Measurements from ENCODE around the gene ARHGAP42.

Gene ARHGAP42

DNA sequence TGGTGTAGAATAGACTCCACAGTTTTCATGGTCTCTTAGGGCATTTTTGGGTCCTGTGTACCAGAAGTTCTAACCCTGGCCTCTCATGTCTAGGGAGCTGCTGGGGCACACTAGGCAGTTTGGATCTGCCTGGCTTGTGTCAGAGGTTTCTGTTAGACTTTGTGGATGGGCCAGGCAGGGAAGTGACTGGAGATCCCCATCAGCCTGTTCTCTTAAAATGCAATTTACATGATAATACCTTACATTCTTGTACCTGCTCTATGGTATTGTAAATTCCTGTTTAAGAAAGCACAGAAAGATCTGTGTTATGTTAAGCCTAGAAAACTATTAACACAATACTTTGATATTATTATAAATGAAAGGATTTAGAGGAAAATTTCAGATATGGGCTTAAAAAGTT is 104.0 kb downstream of the ARHGAP42 start:
- in situ Hi-C loops (cut with HindIII; ENCODE audit: low sequenced_read_pairs): no loop called here

DNA sequence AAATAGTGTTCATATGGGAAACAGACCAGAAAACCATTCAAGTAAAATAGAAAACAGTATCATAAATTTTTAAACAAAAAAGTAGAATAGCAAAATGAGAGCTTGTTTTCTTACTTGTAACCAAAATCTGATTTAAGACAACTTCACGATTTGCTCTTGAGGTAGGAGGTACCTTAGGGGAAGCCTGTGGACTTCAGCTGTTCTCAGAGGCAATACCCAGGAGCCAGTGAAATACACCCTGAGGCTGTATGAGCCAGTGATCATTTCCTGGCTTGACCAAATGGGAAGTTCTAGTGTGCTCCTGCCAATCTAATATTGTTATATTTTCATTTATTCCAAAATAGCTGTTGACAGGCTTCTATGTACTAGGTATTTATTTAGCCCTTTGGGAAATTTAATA is 104.8 kb downstream of the ARHGAP42 start:
- in situ Hi-C loops (cut with HindIII; ENCODE audit: low sequenced_read_pairs): no loop called here

DNA sequence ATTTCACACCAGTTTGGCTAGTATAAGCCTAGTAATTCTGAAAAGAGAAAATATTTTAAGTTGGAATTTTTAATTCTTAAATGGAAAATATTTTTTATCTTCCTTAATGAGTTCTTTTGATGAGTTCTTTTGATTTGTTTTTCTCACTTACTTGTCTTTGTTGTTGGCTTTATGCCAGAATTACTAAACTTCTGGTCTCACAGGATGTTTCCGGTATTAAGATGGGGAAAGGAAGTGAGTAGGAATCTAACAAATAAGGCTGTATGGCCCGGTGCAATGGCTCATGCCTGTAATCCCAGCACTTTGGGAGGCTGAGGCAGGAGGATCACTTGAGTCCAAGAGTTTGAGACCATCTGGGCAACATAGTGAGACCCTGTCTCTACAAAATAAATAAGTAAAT is 106.4 kb downstream of the ARHGAP42 start:
- in situ Hi-C loops (cut with HindIII; ENCODE audit: low sequenced_read_pairs): no loop called here

DNA sequence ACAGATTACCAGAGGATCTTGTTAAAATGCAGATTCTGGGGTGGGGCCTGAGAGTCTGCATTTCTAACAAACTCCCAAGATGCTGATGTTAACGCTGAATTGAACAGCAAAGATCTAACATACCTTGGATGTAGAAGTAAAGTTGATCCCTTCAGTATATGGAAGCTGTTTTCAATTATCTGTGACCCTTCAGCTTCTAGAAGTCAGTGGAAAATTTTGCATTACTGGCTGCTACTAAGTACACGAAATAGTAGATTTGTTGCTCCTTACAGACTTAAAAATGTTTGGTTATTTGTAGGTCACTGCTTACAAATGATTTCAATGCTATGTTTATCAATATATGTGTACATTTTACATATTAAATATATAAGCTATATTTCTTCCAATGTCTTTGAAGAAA is 107.4 kb downstream of the ARHGAP42 start:
- in situ Hi-C loops (cut with HindIII; ENCODE audit: low sequenced_read_pairs): no loop called here

DNA sequence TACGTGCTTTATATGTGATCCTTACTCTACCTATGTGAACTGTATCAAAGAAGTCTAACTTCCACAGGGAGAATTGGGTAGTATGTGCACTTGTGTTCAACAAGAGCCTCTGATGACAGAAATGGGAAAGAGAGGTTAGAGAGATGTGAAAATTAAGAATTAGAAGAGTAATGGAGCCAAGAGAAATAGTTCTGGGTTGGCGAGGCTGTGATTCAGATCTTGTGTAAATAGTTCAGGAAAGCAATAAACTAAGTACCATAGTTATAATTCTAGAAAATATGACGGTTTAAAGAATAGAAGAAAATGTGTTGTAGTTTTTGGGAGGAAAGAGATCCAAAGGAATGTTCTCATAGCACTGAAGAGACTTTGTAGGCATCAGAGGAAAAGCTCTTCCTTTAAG is 112.4 kb downstream of the ARHGAP42 start:
- in situ Hi-C loops (cut with HindIII; ENCODE audit: low sequenced_read_pairs): no loop called here

DNA sequence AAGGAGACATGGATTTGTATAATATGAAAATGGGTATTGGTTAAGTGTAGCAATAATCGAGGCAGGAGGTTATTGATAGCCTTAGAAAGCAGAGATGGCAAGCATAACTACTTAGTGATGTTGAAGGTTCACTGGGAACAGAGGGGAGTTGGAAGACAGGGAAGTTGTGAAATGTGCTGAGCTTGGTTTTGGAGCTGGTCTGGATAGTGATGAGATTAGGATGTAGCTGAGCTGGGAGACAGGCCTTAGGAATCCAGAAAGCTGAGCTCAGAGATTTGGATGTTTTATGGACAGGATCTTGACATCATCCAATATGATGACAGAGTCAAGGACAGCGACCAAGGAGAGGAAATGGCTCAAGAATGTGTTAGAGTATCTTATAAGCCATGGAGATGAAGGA is 113.1 kb downstream of the ARHGAP42 start:
- in situ Hi-C loops (cut with HindIII; ENCODE audit: low sequenced_read_pairs): no loop called here

DNA sequence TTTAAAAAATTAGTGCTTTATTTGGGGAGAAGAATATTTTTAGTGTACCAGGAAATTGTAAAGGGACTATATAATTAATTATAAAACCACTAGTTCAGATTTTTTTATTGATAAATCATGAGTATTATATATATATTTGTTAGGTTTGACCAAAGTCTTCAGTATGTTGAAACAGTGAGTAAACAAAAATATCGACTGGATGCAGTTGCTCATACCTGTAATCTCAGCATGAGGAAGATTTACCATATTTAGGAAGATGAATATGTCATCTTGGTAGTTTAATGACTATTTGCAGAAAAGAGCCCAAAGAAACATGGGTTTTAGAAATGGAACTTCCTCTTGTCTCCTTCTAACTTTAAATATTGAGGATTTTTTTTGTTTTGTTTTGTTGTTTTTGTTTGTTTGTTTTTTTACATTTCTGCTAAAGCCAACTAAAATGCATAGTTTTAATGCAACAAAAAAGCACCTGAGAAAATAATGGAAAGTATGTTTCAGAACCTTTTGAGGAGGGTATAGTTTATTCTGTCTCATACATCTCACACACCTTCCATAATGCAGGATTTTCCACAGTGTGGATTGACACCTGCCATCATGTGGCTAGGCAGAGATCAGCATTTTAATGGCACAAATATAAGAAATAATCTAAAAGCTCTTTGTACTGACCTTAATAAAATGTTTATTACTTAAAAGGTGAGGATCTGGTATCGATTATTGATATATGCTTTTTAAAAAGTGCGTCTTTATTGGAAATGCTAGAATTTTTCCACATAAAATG is 114.3 kb downstream of the ARHGAP42 start:
- in situ Hi-C loops (cut with HindIII; ENCODE audit: low sequenced_read_pairs): no loop called here

DNA sequence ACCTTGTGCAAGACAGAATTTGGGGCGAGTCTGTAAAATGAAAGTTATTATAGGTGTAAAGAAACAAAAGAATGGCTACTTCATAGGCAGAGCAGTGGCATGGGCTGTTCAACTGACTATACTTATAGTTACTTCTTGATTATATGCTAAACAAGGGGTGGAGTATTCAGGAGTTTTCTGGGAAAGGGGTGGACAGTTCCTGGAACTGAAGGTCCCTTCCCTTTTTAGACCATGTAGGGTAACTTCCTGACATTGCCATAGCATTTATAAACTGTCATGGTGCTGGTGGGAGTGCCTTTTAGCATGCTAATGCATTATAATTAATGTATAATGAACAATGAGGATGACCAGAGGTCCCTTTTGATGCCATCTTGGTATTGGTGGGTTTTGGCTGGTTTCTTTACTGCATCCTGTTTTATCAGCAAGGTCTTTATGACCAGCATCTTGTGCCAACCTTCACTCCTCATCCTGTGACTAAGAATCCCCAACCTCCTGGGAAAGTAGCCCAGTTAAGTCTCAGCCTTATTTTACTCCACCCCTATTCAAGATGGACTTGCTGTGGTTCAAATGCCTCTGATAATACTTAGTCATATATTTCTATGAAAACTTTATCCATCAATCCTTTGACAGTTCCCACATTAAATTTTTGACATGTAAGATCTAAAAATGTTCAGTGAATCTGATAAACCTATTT is 118.6 kb downstream of the ARHGAP42 start:
- in situ Hi-C loops (cut with HindIII; ENCODE audit: low sequenced_read_pairs): no loop called here

DNA sequence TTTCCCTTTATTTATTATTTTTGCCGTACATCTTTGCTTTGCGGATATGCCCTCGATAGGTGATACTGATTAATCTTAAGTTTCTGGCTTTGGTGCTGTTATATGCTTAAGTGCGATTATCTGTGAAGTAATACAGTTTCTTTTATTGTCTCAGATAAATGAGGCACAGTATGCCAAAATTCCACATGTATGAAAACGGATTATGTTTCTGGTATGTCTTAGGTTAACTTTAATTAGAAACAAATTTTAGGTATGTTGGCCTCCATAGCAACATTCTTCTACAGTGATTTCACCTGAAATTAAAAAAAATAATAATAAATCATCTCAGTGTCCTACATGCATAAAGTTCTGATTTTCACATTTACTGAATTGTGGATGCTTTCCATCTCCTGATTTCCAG is 119.2 kb downstream of the ARHGAP42 start:
- in situ Hi-C loops (cut with HindIII; ENCODE audit: low sequenced_read_pairs): no loop called here

DNA sequence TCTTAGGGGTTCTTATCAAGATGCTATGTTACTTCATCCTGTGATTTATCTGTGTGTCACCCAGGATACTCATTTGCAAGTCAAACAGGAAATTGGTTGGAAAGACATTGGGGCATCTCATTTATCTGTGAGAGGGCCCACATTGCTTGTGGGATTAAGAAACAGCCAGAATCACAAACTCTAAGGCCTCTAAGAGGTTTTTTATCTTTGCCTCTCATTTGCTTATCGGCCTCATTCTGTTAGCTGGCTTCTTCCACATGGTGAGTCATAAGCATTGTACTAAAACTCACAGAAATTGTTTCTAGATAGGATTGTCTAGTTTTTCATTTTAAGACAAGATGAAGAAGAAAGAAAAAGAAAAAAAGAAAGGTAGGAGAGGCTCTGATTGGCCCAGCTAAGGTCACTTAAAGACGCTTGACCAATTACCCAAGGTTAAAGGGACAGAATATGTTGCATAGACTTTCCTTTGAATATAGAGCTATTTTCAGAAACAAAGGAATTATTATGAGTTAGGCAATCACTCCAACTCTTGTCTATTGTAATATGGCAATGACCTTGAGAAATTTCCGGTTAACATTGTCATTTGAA is 121.9 kb downstream of the ARHGAP42 start:
- in situ Hi-C loops (cut with HindIII; ENCODE audit: low sequenced_read_pairs): no loop called here

DNA sequence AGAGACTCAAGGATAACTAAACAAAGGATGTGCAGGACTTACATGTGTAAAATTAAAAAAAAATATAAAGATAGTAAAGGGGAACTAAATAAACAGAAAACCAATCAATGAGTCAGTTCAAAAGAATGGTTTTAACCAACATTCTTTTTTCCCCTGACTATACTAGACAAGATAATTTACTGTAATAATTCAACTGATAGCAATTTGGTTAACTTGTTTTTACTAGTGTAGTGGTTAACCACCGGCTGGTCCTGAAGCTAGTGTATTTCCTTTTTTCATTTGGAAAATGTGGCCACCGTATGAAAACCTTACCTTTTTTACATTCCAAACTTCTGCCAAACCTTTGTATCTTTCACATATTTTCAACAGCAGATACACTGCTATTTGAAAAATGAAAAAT is 123.1 kb downstream of the ARHGAP42 start:
- in situ Hi-C loops (cut with HindIII; ENCODE audit: low sequenced_read_pairs): no loop called here

DNA sequence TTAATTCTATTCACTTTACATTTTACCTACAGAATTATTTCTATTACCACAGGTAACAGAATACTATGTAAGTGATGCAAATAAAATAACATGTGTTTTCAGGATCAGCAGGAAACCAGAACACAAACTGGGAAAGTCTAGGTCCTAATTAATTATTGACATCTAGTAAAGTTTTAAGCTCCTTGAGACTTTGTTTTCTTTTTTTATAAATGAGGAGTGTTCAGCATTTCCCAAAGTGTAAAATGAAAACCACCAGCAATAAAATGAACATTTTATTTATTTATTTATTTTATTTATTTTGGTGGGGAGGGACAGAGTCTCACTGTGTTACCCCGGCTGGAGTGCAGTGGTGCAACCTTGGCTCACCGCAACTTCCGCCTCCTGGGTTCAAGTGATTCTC is 123.6 kb downstream of the ARHGAP42 start:
- in situ Hi-C loops (cut with HindIII; ENCODE audit: low sequenced_read_pairs): no loop called here

DNA sequence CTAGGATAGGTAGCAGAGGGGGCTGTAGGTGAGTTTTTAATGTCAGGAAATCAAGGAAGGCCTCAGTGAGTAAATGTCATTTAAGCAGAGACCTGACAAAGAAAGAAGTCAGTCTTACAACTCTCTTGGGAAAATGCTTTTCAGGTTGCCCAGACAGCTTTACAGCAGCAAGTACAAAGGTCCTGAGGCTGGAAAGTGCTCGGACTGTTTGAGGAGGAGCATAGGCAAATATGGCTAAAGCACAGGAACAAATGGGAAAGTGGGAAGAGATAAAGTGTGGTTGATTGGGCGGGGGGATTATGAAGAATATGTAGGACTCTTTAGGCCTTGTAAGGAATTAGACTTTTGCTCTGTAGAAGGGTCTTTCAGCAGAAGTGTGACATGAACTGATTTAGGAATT is 125.4 kb downstream of the ARHGAP42 start:
- in situ Hi-C loops (cut with HindIII; ENCODE audit: low sequenced_read_pairs): no loop called here

DNA sequence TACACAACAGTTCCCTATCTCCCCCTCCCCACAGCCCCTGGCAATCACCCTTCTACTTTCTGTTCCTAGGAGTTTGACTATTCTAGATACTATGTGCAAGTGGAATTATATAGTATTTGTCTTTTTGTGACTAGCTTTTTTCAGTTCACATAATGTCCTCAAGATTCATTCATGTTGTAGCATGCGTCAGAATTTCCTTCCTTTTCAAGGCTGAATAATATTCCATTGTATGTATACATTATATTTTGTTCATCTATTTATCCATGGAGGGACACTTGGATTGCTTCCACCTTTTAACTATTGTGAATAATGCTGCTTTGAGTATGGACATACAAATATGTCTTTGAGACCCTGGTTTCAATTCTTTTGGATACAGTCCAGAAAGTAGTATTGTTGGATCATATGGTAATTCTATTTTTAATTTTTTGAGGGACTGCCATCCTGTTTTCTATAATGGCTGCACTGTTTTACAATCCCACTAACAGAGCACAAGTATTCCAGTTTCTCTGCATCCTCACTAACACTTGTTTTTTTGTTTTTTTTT is 128.8 kb downstream of the ARHGAP42 start:
- in situ Hi-C loops (cut with HindIII; ENCODE audit: low sequenced_read_pairs): no loop called here

DNA sequence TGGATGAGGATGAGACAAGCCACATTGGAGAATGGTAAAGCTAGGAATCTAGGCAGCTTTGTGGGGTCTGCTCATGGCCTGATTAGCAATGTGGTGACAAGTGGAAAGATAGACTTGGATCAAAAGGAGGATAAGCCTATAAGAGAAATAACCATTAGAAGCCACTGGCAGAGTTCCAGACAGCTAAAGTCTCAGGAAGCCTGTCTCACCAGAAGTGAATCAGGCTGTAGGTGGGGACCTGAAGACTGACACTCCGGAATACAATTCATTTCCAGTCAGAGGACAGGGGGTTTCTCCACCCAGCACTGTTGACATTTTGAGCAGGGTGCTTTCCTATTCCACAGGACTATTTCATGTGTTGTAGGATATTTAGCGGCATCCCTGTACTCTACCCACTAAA is 129.7 kb downstream of the ARHGAP42 start:
- in situ Hi-C loops (cut with HindIII; ENCODE audit: low sequenced_read_pairs): no loop called here

DNA sequence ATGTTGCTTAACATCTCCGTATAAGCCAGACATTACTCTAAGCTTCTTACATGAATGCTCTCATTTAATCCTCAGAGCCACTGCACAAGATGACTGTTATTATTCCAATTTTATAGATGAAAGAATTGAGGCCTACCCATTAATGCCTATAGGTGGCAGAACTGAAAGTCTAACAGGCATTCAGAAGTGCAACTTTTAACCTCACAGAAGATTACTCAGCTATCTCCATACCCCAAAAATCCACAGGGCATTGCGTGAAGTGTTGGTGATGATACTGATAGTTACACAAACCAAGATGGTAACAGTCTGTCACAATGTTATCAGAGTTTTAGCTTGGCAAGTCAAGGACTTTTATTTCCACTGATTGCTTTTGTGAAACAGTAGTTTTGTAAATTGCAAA is 130.5 kb downstream of the ARHGAP42 start:
- in situ Hi-C loops (cut with HindIII; ENCODE audit: low sequenced_read_pairs): no loop called here

DNA sequence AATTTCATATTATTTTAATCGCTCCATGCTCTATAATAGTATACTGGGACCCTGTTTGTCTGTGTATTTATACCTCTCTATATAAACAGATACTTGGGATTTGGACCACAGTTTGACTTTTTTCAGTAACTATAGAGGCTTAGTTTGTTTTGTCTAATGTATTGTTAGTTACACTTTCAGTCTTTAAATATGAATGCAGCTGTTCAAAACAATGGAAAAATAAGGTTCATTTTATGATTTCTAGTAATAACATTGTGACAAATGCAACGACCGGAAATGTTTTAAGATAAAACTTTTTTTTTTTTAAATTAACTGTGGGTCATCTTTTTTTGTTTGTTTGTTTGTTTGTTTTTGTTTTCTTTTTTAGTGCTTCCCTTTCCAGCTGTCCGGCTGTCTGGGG is 133.5 kb downstream of the ARHGAP42 start:
- in situ Hi-C loops (cut with HindIII; ENCODE audit: low sequenced_read_pairs): no loop called here

DNA sequence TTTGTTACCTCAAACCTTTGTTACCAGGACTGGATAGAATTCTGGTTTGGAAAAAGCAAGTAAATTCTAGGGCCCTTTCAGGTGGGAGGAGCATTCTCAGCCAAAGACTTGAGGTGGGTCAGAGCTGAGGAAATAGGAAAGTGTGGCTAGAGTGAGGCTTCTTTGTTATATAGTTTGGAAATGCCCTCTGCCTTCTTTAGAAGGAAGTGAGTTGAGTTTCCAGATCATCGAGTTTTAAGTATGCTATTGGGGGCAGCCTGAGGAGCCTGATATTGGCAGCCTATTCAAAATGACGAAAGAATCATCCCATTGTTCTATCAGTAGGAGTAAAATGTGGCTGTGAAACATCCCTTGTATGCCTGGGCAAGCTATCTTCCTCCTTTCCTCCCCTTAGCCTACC is 134.1 kb downstream of the ARHGAP42 start:
- in situ Hi-C loops (cut with HindIII; ENCODE audit: low sequenced_read_pairs): no loop called here

DNA sequence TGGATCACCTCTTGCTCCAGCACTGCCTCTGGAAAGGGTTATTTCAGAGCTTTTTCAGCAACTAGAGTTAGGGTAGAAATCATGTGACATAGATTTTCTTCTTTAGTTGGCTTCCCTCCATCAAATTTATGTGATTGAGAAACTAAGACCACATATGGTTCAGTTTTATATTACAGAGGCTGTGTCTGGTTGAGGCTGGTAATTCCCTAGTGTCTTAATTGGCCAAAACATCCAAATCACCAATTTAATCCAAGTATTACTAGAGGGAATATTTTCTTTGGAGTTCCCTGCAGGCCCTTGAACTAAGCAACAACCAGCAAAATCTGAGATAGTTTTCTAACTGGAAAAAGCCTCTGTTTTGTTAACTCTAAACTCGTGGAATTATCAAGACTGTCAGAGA is 136.3 kb downstream of the ARHGAP42 start:
- in situ Hi-C loops (cut with HindIII; ENCODE audit: low sequenced_read_pairs): no loop called here

DNA sequence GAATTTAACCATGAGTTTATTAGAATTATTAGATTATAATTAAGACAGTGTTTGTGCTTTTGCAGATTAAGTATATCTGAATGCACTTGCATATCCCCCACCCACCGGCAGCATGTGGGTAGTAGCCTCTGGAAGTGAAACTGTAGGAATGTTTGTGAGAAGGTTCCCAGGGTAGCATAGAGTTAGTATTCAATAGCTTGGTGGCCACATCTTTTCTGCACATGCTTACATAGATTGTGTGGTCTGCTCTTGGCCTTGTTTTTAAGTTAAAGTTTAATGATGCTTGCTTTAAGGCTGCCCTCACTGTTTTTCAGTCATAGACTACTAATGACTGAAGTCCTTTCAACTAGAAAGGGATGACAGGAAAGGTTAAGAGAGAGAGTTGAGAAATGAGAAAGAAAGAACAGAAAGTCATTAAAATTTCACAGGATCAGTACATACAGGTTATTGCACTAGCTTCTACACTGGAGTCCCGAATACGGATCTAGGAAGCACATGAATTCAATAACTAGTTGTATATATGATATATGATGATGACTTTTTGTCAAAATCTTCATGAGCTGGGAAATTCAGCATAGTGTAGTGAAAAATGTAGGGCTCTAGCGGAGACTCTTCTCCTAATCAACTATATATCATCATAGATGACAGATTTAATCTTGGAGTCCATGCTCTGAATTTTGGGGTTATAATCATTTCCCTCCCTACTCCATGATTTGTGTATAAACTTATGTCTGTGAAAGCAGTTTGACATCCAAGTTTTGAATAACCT is 137.1 kb downstream of the ARHGAP42 start:
- in situ Hi-C loops (cut with HindIII; ENCODE audit: low sequenced_read_pairs): no loop called here

DNA sequence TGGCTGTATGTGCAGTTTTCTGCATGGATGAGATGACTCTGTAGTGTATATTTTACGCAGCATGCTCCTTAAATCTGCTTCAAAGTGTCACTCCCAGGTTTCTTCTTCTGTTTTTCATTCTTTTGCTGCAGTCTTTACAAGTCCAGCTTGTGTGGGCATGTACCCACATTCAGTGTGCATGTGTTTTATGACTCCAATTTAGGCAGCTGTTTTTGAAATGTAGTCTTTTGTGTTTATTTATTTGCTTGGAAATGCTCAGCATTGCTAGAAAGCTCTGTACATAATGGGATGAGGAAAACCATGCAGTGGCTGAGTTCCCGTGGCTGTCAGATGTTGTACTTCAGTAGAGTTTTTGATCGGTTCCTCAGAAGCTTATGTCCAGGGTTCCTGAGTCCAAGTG is 138.5 kb downstream of the ARHGAP42 start:
- in situ Hi-C loops (cut with HindIII; ENCODE audit: low sequenced_read_pairs): no loop called here
